OCI-LY1 (cell line): ENCODE results near the gene TCL1B.

Experiments
- CTCF ChIP-seq: fragments of 200-600 bp; sonication (generic), shearing (Covaris generic); IDR thresholded peaks from 2 replicates; pipeline ENCODE4 v1.5.1; 2017; ENCODE audit warnings: mild to moderate bottlenecking, antibody characterized with exemption, low read length, moderate library complexity, mixed read lengths
- EZH2 ChIP-seq: fragments of 200-600 bp; sonication (generic), shearing (Covaris generic); IDR thresholded peaks from 2 replicates; pipeline ENCODE4 v1.8.0; 2017; ENCODE audit warnings: borderline replicate concordance, mixed run types, mild to moderate bottlenecking, antibody characterized with exemption, low read length, moderate library complexity, mixed read lengths

GRCh38 chr14:95710106-95710505 lies 23.9 kb downstream of the TCL1B start:
- TF ChIP-seq CTCF, result no peak
- TF ChIP-seq EZH2, result no peak
